HG02759 (cell line): ENCODE data around the gene TTYH2.

Experiments used
- ATAC-seq: cut with Tn5 transposase; IDR thresholded peaks from one replicate; pipeline ENCODE4 v1.9.1; 2021; ENCODE audit warnings: mild to moderate bottlenecking, moderate library complexity; ENCODE audit not compliant: unreplicated experiment

The TTYH2 gene

DNA sequence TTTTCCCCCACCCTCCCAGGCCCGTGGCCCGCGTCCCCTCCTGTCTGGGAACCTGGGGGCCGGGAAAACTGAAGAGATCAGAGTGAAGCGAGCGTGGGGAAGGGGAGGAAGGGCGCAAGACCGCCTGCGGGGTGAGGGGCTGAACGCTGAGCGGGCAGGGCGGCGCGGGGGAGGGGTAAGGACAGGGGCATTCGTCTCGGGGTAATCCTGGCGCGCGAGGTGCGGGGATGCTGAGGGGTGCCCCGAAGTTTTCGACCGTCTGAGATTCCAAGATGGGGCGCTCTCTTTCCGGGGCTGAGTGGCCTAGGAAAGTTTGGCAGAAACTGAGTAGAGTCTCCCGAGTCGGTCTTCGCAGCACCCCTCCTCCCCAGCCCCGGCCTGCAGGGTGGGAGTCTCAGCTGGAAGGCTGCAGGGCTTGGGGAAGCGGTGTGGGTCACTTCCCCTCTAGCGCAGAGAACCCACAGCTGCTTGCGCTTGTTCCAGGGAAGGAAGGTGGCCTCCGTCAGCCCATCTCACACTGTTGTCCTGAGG lies 555 bp downstream of the TTYH2 start:
- ATAC-seq, result no peak

DNA sequence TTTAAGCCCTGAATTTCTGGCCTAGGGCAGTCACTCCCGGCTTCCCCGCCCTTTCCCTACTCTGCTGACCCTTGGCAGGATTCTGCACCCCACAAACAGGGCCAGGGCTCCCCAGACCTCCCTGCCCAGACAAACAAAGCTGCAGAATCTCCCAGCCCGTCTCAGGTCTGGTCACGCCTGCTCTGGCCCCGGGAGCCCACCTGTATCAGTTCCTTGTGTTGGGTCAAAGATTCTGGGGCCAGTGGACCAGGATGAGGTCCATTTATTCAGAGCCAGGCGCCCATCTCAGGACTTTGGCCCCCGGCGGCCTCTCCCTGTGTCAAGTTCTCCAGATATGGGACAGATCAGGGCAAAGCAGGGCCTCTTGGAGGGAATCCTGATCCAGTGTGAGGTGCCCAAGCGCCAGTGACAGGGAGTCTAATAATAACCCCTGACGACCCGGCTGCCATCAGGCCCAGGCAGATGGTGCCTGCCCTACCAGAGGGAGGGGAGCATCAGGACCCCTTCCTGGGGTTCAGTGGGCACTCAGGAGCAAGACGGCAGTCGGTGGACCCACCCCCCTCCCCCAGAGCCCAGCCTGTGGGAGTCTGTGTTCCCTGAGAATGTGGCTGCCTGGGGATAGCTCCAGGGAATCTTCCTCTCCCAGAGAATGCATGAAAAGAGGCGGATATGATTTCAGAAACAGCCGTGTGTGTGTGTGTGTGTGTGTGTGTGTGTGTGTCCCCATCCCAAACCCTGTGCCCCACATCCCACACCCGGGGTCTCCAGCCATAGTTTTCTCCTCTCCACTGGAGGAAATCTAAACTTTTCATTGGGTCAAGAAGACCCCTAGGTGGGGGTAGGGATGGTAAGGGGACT lies 1.3 kb downstream of the TTYH2 start:
- no peak for ATAC-seq

DNA sequence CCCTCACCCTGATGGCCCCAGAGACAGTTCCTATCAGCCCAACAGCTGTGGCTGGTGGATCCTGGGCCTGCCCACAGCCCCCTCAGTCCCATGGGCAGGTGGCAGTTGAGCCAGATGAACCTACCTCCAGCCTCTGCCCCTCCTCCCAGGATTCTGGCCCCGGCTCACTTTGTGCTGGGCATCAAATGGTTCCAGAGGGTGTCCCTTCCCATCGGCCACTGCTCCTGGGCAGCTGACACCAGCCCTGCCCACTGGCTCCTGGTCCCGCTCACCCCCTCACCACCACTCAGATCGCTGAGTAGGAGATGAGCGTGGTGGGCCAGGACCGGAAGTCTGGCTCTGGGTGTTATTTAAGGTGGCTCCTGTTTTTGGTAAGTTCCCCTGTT lies 2.0 kb downstream of the TTYH2 start:
- ATAC-seq, result no peak

DNA sequence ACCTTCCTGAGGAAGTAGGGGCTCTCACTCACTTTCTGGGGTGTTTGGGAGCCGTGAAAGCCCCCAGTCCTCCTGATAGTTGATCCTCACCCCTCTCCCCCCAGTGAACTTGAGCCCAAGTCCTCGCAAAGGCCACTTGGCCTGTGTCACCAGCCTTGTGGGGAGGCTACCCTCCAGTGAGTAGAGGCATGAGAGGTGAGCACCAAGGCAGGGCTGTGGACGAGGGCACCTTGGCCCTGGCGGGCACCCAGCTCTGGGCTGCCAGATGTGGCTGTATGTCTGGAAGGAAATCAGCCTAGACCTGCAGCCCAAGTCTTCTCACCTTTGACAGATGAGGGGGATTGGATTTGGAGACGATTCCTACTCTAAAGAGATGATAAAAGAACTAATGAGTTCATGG lies 3.1 kb downstream of the TTYH2 start:
- no peak for ATAC-seq

DNA sequence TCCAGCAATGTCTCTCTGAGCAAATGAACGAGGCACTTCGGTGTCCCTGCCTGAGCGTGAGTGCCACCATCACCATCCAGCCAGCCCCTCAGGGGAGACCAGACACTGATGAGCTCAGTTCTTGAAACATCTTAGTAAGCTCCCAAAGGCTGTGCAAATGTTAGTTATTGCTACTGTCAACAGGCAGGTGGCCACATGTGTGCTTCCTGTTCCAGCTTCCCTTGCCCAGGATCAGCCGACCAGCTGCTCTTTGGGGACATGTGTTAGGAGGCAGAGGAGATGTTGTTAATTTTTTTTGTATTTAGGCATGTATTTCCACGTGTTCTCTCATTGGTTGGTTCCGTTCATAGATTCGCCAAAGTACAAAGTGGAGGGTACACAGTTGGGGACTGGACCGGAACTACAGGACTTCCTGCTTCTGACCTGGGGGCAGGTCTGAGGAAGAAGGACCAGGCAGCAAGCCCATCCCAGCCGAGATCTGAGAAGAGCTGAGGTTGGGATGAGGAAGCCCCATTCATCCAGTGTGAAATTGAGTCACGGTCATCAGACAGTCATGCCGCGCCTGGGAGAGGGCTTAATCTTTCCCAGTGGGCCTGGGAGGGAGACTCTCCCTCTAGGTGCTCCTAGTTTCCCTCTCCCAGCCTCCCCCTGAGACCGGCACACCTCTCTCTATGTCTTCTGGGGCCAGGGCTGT lies 3.8 kb downstream of the TTYH2 start:
- no peak for ATAC-seq

DNA sequence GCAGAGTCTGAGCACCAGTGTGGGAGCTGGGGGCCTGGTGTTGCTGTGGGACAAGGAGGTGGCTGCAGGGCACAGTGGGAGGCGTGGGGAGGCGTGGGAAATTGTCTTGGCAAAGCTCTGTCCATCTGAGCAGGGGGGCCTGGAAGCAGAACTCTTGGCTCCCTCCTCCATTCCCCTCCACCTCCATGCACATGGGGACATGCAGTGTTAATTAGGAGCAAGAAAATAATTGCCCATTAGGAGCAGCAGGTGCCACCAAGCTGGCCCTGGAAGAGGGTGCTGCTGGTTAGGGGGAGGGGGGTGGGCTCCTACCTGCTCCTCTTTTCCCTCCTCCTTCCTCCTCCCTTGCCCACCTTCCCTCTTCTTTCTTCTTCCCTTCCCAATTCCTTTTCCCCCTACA lies 4.5 kb downstream of the TTYH2 start:
- no peak for ATAC-seq

DNA sequence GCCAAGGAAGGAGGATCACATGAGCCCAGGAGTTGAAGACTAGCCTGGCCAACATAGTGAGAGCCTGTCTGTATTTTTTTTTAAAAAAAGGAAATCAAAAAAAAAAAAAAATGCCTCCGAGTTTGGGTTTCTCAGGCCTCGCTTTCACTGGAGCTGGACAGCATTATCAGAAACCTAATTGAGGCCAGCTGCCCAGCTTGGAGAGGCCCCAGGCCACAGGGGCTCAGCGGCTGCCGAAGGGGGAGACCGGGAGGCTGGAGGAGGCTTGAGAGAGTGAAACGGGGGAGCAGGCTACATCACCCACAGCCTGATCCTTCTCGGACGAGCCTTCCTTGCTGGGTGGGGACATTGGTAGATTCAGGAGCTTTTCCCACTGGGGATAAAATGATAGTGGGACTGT lies 5.1 kb downstream of the TTYH2 start:
- no peak for ATAC-seq

DNA sequence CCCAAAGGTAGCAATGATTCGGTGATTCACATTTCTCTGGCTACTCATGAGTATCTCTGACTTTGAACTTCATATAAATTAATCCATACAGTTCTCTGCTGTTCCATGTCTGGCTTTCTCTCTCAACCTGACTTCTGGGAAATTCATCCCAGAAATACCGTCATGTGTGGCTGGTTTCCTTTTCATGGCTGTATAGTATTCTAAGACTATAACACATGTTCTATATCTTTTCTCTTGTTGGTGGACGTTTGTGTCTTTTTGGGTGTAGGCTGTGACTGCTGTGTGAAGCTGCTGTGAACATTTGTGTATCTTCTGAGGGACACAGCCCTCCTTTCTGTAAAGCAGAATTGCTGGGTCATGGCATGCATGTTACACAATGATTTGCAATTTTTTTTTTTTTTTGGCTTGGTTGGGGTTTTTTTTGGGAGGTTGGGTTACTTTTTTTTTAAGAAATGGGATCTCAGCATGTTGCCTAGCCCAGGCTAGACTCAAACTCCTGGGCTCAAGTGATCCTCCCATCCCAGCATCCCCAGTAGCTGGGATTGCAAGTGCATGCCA lies 6.3 kb downstream of the TTYH2 start:
- no peak for ATAC-seq

DNA sequence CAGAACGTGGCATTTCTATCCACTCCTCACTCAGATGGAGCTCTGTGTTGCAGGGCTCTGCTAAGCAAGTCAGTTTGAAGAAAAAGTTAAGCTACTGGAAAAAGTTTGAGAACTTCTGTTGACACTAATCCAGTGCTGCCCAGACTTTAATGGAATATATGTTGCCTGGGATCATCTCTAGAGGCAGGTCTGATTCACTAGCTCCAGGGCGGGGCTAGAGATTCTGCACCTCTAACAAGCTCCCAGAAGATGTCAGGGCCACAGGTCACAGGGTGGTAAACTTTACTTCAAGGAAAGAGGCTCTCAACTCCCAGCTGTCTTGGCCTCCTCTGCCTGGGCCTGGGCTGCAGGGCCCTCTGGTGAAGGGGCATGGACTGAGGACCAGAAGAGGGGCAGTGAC lies 6.8 kb downstream of the TTYH2 start:
- ATAC-seq, result no peak

DNA sequence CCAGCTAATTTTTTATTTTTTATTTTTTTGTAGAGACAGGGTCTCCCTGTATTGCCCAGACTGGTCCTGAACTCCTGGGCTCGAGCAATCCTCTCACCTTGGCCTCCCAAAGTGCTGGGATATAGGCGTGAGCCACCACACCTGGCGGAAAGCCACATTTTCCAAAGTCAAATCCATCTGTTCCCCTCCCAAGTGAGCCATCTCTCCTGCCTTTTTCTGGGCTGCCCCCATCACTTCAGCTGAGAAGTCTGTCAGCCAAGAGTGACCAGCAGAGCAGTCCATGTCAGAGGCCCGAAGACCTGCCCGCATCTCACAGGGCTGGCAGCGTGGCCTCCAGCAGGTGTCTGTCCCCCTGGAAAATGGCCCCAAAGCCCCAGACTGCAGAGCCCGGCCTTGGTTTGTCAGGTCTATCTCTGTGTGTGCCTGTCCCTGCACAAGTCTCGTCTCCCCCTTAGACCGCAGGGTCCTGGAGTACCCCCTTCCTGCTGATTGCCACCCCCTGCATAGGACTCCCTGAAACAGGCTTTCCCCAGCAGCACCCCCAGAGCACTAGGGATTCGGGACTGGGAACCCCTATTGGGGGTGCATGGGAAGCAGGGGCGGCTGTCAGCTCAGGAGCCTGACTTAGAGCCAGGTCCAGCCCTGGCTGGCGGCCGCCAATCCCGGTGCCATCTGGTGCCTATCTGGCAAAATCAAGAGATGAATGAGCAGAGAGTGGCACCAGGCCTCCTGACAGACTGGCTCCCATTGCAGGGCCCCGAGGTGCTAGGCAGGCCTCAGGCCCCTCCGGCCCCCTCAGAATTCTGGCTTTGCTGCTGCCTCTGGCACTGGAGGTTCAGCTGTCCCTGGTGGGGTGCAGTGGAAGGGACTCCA lies 7.8 kb downstream of the TTYH2 start:
- no peak for ATAC-seq

DNA sequence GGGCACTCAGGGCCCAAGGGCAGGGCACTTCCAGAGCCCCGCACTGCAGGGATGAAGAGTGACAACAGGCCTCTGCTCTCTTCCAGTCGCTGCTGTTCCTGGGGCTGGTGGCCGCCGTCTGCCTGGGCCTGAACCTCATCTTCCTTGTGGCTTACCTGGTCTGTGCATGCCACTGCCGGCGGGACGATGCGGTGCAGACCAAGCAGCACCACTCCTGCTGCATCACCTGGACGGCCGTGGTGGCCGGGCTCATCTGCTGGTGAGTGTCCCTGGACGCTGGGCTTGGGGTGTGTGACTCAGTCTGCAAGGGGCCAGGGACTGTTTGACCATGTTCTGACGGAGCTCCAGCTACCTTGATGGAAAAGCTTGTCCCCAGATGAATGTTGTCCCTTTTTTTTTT lies 9.0 kb downstream of the TTYH2 start:
- ATAC-seq, result no peak

DNA sequence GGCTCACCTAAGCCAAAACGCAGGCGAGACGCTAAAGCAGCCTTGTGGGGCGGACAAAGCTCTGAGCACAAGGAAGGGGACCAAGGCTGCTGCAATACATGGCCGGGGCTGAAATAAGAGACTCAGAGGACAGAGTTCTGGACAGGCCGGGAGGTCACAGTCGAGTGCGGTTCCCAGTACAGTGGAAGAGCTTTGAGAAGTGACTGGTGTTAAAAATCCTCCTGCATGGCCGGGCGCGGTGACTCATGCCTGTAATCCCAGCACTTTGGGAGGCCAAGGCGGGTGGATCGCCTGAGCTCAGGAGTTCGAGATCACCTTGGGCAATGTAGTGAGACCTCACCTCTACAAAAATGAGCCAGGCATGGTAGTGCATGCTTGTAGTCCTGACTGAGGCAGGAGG lies 10.5 kb downstream of the TTYH2 start:
- no peak for ATAC-seq

DNA sequence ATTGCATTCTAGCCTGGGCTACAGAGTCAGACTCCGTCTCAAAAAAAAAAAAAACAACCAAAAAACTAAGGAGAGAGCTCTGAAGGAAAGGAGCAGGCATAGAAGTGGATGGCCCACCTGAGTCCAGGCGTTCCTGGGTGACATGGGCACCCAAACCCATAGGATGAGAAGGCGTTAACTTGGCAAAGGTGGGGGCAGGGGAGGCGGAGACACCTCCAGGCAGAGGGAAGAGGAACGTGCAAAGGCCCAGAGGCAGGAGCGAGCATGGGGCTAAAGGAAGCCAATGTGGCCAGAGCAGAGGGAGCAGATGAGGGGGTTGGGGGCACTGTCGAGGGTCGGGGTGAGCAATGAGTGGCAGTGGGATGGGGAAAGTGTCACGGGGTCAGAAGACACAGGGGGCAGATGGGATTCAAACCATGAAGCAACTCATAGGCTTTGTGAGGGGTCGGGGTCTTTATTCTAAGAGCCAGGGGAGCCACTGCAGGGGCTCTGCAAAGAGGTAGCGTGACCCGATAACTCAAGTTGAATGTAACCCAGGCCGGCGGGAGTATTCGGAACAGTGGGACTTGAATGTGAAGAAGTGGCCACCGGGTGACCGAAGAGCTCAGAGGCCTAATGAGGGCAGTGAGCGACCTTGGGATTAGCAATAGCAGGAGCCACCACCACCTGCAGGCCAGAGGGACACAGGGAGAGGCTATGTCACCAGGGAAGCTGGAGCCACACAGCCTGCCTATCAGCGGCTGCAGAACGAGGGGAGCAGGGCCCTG lies 11.8 kb downstream of the TTYH2 start:
- no peak for ATAC-seq

DNA sequence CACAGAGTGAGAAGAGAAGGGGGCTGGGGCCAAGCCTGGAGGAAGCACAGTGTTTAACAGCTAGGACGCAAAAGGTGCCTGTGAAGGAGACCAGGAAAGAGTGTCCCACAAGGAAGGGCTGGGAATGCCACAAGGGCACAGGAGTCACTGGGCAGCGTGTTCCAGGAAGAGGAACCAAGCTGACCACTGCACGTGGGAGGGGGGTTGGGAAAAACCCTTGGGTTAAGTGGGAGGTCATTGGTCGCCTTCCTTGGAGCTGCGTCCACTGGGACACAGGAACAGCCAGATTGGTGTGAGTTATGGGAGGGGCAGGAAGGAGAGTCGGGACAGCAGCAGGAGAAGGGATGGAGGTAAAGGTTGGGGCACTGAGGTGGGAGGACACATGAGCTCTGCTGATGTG lies 12.9 kb downstream of the TTYH2 start:
- no peak for ATAC-seq

DNA sequence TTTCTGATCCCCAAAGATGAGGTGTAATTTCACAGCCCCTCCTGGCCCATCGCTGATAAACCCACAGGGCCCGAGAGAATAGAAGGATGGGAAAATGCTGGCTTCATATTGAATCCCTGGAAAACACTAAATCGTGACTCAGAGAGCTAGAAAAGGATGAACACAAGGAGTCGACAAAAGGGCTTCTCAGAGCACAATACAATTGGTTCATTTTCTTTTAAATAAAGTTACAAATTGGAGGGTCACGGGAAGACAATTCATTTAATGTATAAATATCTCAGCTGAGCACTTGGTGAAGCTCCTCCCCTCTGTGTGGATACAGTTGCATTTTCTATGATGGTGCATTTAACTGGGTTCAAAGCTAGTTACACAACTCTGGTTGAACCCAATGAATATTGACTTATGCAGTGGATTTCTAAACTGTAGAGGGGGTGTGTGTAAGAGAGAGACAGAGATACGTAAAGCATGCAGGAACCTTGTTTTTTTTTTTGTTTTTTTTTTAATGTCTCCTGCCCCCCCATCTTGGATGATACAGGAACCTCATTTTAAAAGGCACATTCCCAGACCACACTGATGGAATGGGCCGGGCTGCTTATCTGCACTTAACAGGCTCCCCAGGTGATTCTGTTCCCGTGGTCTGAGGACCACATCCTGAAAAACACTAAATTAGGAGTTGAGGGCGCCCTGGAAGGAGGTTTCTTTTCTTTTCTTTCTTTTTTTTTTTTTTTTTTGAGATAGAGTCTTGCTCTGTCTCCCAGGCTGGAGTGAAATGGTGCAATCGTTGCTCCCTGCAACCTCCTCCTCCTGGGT lies 14.1 kb downstream of the TTYH2 start:
- ATAC-seq, result no peak

DNA sequence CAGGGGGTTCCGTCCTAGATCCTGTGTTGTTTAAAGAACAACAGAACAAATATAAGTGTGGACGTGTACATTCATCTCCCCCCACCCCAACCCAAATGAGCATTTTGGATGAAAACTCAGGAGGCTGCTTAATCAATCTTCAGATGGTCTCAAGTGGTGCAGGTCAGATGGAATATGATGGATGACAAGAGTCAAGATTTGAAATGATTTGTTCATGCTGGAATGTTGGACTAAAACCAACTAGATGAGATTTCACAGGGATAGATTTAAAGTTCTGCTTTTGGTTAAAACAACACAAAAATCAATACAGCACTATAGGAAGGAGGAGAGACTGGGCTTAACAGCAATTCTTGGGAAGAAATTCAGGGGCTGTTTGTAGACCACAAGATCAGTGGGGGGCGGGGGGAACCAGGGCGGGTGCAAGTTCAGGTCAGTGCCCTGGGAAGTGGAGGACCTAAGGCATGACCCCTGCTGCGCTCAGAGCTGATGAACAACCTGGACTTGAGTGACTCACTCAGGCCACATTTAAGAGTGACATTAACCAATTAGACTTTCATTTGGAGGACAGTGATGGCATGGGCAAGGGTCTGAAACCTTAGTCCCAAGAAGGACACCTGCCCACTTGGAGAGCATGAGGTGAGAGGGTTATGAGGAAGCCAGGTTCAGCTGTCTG lies 15.1 kb downstream of the TTYH2 start:
- no peak for ATAC-seq

DNA sequence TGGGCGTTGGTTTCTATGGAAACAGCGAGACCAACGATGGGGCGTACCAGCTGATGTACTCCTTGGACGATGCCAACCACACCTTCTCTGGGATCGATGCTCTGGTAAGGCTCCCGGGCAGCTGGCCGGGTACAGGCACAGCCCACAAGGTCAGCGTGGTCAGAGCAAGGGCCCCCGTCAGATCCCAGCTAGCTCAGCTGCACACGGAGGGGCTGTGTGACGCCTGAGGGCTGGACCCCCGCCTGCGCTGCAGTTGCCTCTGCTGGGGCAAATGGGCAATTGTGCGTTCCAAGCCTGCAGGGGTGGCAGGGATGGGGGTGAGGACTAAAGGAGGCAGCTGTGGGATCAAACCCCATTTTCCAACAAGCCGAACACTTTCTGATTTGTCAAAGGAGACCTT lies 17.5 kb downstream of the TTYH2 start:
- no peak for ATAC-seq

DNA sequence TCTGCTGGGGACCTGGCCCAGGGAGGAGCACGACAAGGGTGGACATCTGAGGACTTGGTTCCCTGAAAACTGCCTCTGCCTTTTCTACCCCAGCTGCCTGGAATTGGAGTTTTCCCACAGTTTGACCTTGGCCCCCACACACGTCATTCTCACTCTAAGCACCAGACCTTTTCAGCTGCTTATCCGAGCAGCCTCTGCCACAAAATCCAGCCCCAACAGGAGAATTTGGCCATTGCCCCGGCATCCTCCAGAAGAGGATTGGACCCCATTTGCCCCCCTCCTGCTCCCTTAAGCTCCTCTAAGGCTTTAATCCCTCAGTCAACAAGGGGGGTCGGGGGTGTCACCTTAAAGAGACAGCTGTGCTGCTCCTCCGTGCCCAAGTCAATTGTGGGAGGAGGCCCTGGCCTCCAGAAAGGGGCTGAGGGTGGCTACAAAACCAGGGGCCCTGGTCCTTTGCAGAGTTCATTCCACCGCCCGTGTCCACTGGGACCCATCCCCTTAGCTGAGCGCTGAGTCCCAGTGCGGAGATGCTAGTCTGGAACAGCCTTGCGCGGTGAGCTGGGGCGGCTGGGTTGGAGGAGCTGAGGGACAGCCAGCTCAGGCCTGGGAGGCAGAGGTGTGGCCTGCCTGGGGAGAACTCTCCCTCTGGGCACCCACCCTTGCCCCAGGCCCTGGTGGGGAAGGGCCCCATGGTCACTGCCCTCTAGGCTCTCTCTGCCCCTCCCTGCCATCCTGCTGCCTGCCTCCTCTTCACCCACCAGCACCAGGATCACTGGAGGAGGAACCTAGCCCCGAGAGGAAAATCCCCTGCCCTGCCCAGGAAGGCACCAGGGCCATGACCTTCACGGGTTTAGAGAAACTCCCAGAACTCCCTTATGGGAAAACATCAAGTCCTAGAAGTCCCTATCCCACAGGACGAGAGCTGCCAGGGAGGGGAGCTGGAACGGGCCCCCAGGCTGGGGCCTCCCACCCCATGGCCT lies 18.8 kb downstream of the TTYH2 start:
- no peak for ATAC-seq
